Measurements from ENCODE around the gene STK24.

STK24 gene

GRCh38 chr13:98442391-98443230 is 134.3 kb downstream of the STK24 start:
- no peak overlapping the region for H3K4me3 ChIP-seq (ENCODE audit: low read depth, low read length)
- TF ChIP-seq, protein P1, sequence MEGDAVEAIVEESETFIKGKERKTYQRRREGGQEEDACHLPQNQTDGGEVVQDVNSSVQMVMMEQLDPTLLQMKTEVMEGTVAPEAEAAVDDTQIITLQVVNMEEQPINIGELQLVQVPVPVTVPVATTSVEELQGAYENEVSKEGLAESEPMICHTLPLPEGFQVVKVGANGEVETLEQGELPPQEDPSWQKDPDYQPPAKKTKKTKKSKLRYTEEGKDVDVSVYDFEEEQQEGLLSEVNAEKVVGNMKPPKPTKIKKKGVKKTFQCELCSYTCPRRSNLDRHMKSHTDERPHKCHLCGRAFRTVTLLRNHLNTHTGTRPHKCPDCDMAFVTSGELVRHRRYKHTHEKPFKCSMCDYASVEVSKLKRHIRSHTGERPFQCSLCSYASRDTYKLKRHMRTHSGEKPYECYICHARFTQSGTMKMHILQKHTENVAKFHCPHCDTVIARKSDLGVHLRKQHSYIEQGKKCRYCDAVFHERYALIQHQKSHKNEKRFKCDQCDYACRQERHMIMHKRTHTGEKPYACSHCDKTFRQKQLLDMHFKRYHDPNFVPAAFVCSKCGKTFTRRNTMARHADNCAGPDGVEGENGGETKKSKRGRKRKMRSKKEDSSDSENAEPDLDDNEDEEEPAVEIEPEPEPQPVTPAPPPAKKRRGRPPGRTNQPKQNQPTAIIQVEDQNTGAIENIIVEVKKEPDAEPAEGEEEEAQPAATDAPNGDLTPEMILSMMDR (IDR thresholded peaks at IDR 0.05; ENCODE audit: low read depth, low read length, missing control alignments) = no peak
- no peak for DNase-seq (ENCODE audit: low read depth)

GRCh38 chr13:98441056-98441676 is 135.7 kb downstream of the STK24 start:
- TF ChIP-seq, protein P1 (IDR thresholded peaks at IDR 0.05; ENCODE audit: low read depth, low read length, missing control alignments) = no peak
- H3K4me3 ChIP-seq (ENCODE audit: low read depth, low read length) = no peak overlapping the region
- no peak for DNase-seq (ENCODE audit: low read depth)

- TF ChIP-seq, protein P1 (IDR thresholded peaks at IDR 0.05; ENCODE audit: low read depth, low read length, missing control alignments) = no peak
- DNase-seq (ENCODE audit: low read depth) = no peak
Observed at GRCh38 chr13:98440390-98441055, 136.4 kb downstream of the STK24 start.

DNA sequence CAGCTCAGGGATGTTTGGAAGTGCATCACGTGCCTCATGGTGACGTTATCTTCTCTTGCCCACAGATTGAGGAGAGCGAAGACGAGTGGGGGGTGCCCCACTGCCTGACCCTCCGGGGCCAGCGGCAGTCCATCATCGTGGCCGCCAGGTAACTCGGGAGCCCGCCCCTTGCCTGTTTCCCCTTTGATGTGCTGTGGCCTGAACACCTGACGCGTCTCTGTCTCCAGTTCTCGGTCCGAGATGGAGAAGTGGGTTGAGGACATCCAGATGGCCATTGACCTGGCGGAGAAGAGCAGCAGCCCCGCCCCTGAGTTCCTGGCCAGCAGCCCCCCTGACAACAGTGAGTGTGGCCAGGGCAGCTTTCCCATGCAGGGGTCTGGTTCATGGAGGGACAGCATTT is 137.0 kb downstream of the STK24 start:
- TF ChIP-seq, protein P1 (IDR thresholded peaks at IDR 0.05; ENCODE audit: low read depth, low read length, missing control alignments) = no peak
- DNase-seq (ENCODE audit: low read depth) = no peak
- no peak overlapping the region for H3K4me3 ChIP-seq (ENCODE audit: low read depth, low read length)

More at GRCh38 chr13:98440390-98441055, 136.4 kb downstream of the STK24 start:
- no peak overlapping the region for H3K4me3 ChIP-seq (ENCODE audit: low read depth, low read length)

DNA sequence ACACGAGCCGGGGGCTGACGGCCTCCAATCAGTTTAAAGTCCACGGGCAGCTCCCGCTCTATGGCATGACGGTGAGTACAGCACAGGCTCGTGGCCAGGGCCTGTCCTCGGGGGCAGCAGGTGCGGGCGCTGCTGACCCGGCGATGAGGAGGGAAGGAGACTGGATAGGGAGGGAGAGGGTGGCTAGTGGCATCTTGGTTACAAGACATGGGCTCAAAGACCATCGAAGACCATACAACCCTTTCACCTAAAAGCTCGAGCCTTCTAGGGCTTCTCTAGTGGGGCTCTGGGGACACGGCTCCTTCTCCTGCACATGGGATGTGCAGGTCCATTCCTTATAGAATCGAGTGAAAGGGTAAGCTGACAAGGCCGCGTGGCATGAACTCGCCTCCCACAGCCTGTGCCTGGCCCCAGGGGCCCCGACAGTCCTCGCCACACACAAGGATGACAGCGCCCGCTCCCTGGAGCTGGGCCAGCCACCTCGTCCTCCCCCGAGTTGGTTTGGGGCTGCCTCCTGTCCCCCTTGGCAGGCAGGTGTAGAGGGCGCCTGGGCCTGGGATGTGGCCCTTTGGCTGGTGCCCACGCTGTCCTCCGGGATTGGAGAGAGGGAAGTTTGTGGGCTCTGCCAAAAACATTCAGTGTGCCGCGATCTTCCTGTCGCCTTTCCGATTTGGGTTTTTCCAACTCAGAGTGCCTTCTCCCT is 137.6 kb downstream of the STK24 start:
- H3K4me3 ChIP-seq (ENCODE audit: low read depth, low read length) = no peak overlapping the region
- no peak for DNase-seq (ENCODE audit: low read depth)
- TF ChIP-seq, protein P1 (IDR thresholded peaks at IDR 0.05; ENCODE audit: low read depth, low read length, missing control alignments) = no peak

DNA sequence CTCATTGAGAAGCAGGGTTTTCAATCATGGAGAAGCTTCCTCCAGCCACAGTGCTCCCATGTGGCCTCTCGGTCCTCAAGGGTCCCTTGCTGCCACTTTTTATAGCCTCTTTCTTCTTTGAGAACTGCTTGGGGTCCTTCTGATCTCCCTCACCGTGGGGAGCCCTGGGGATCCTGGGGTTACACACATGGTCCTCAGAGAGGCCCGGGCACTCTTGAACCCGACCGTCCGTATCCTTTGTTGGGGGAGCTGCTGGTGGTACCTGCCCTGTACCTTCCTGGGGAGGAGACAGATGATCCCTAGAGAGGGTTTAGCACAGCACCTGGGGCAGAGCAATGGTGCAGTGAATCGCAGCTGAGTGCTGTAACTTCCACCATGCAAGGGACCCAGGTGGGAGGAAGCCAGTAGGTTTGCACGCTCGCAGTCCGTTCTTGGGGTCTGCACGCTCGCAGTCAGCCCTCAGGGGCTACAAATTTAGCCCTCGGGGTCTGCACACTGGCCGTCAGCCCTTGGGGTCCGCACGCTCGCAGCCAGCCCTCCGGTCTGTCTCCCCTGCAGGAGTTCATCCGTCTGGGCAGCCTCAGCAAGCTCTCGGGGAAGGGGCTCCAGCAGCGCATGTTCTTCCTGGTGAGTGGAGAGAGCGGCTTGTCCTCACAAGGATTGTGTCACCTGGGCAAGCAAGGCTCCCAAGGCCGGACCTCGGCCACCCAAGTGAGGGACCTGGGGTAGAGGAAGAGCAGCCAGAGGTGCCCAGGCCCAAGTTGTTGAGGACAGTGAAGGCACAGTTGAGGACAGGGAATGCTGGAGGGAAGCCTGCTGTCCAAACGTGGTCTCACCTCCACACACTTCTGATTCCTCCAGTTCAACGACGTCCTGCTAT is 138.4 kb downstream of the STK24 start:
- TF ChIP-seq, protein P1 (IDR thresholded peaks at IDR 0.05; ENCODE audit: low read depth, low read length, missing control alignments) = no peak
- DNase-seq (ENCODE audit: low read depth) = no peak
- no peak overlapping the region for H3K4me3 ChIP-seq (ENCODE audit: low read depth, low read length)
